DMS53 (cell line): Measurements from ENCODE around the gene CACNA1I.
"Not testable (repeated sequence)": the region's sequence is repeated elsewhere in the genome, so short reads cannot be mapped to it uniquely, and the experiment has no call there.

Source experiments
- DNase-seq: peaks from one replicate; lab custom pipeline; 2025; lab: John Stamatoyannopoulos, UW

The CACNA1I gene

GRCh38 chr22:39570665-39571064, at the start of gene CACNA1I:
CACNA1I (plus strand) TSS chr22:39570753; CDS start chr22:39570753, 0 bp downstream.
- no peak for DNase-seq

GRCh38 chr22:39521106-39521885, 49.3 kb upstream of the CACNA1I start:
- DNase-seq, result peak; percentile 69

GRCh38 chr22:39522091-39522490, 48.5 kb upstream of the CACNA1I start:
- not testable (repeated sequence) for DNase-seq

GRCh38 chr22:39522567-39523300, 47.8 kb upstream of the CACNA1I start:
- peak; percentile 85 for DNase-seq

- peak; percentile 41 for DNase-seq
Observed at GRCh38 chr22:39524089-39524752, 46.3 kb upstream of the CACNA1I start.

- DNase-seq, result peak; percentile 50
Observed at GRCh38 chr22:39524753-39525657, 45.5 kb upstream of the CACNA1I start.

GRCh38 chr22:39525658-39525975, 44.9 kb upstream of the CACNA1I start:
- DNase-seq, result peak; percentile 50

GRCh38 chr22:39526736-39527171, 43.8 kb upstream of the CACNA1I start:
- peak; percentile 62 for DNase-seq

- DNase-seq, result peak; percentile 92
Observed at GRCh38 chr22:39527481-39527961, 43.0 kb upstream of the CACNA1I start.

- DNase-seq, result peak; percentile 83
Observed at GRCh38 chr22:39528080-39528661, 42.4 kb upstream of the CACNA1I start.

- peak; percentile 98 for DNase-seq
Observed at GRCh38 chr22:39528681-39529486, 41.7 kb upstream of the CACNA1I start.

GRCh38 chr22:39529487-39529851, 41.1 kb upstream of the CACNA1I start:
- DNase-seq, result no peak

GRCh38 chr22:39530116-39530515, 40.4 kb upstream of the CACNA1I start:
- DNase-seq, result no peak

- peak; percentile 66 for DNase-seq
Observed at GRCh38 chr22:39530692-39531331, 39.7 kb upstream of the CACNA1I start.

GRCh38 chr22:39532215-39533073, 38.1 kb upstream of the CACNA1I start, which contains the start of gene RPS19BP1:
RPS19BP1 (minus strand) TSS chr22:39532748; CDS start chr22:39532738, 10 bp downstream.
- DNase-seq, result peak; percentile 99

GRCh38 chr22:39534092-39534506, 36.5 kb upstream of the CACNA1I start:
- DNase-seq, result no peak

- peak; percentile 76 for DNase-seq
Observed at GRCh38 chr22:39534591-39535356, 35.8 kb upstream of the CACNA1I start.

GRCh38 chr22:39535357-39535725, 35.2 kb upstream of the CACNA1I start:
- peak; percentile 51 for DNase-seq
